Central memory CD8-positive, alpha-beta T cell (primary cell): Measurements from ENCODE around the gene MLLT10.

Source experiments
- ATAC-seq: fragments of 150-1000 bp; cut with Tn5 transposase; replicated peaks from 2 replicates; pipeline ENCODE4 v1.10.0; 2022; ENCODE audit warnings: mild to moderate bottlenecking, moderate FRiP score, moderate number of reproducible peaks; ENCODE audit not compliant: poor library complexity, severe bottlenecking; ENCODE audit errors: extremely low read depth
- DNase-seq, 2 donors: peaks; one replicate each; pipeline ENCODE4 v3.0.0; 2021; ENCODE audit warnings: low spot score in 2 of 2
- H3K27ac Mint-ChIP-seq: one replicate; pipeline ENCODE4 v1.8.0; 2022; ENCODE audit warnings: low read depth, mild to moderate bottlenecking, moderate library complexity, mixed read lengths
- H3K27me3 Mint-ChIP-seq: one replicate; pipeline ENCODE4 v1.8.0; 2022; ENCODE audit warnings: mixed read lengths
- H3K36me3 Mint-ChIP-seq: one replicate; pipeline ENCODE4 v1.8.0; 2022; ENCODE audit warnings: mild to moderate bottlenecking, moderate library complexity, mixed read lengths; ENCODE audit not compliant: insufficient read depth
- H3K4me1 Mint-ChIP-seq: one replicate; pipeline ENCODE4 v1.8.0; 2022; ENCODE audit warnings: mixed read lengths
- H3K4me3 Mint-ChIP-seq: one replicate; pipeline ENCODE4 v1.8.0; 2022; ENCODE audit warnings: mild to moderate bottlenecking, moderate library complexity, mixed read lengths
- H3K9me3 Mint-ChIP-seq: one replicate; pipeline ENCODE4 v1.8.0; 2022; ENCODE audit warnings: mixed read lengths

The MLLT10 gene

DNA sequence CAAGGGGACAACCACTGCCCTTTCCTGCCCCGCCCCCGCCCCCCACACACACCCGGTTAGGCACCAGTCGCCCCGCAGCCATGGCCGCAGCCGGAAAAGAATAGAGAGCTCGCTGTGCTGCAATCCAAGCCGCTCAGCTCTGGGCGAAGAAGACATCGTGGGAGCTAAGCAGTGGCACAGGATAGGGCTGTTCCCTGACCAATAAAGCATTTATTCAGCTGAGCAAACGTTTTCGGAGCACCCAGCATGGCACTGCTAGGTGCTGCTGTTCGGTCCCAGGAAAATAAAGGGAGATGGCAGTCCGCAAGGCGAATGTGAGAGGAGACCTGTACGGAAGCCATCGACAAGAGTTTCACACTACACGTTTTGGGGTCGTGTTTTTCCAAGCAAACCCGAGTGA, 26.9 kb upstream of the MLLT10 start:
- no peak for ATAC-seq
- no peaks in the 10 kb centered on the region for H3K4me1 Mint-ChIP-seq
- no peak overlapping the region for H3K27ac Mint-ChIP-seq
- H3K9me3 Mint-ChIP-seq: no peaks in the 10 kb centered on the region
- peaks cover 62% of the 10 kb centered on the region for H3K27me3 Mint-ChIP-seq
- H3K4me3 Mint-ChIP-seq: no peak overlapping the region
- no peak for DNase-seq
- H3K36me3 Mint-ChIP-seq: no peaks in the 10 kb centered on the region

DNA sequence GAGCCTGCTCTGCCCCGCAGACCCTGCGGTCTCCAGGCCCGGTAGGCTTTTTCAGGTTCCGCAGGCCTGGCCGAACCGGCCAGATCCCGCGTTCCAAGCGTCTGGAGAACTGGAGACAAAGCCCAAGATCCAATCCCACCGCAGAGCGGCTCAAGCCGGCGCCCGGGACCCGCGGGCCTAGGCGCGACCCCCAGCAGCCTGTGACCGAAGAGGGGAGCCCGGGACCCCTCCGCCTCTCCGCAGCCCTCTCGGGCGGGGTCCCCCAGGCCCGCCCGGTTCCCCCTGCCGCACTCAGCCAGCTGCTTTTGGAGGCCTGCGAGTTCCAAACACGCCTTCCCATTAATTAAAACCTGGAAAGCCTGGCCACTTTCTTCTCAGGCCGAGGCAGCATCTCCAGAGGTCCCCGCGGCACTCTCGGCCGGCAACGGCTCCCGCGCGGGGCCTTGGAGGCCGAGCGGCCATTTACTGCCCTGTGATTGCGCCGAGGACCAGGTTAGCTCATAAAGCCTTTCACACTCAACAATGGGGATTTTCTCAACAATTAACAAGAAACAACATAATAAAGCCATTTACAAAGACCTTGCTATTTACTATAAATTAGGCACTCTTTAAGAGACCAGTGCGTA, 25.2 kb upstream of the MLLT10 start:
- Mint-ChIP-seq H3K27ac (no peak overlapping the region), H3K36me3 (no peaks in the 10 kb centered on the region), H3K4me3 (no peak overlapping the region), H3K9me3 (no peaks in the 10 kb centered on the region), H3K27me3 (peaks cover 64% of the 10 kb centered on the region), H3K4me1 (no peaks in the 10 kb centered on the region)
- DNase-seq: no peak
- no peak for ATAC-seq

GRCh38 chr10:21509341-21510240, 24.4 kb upstream of the MLLT10 start:
- Mint-ChIP-seq H3K27me3 (peaks cover 67% of the 10 kb centered on the region), H3K27ac (no peak overlapping the region), H3K36me3 (no peaks in the 10 kb centered on the region), H3K4me1 (no peaks in the 10 kb centered on the region), H3K9me3 (no peaks in the 10 kb centered on the region), H3K4me3 (no peak overlapping the region)
- ATAC-seq (no peak), DNase-seq (no peak)

DNA sequence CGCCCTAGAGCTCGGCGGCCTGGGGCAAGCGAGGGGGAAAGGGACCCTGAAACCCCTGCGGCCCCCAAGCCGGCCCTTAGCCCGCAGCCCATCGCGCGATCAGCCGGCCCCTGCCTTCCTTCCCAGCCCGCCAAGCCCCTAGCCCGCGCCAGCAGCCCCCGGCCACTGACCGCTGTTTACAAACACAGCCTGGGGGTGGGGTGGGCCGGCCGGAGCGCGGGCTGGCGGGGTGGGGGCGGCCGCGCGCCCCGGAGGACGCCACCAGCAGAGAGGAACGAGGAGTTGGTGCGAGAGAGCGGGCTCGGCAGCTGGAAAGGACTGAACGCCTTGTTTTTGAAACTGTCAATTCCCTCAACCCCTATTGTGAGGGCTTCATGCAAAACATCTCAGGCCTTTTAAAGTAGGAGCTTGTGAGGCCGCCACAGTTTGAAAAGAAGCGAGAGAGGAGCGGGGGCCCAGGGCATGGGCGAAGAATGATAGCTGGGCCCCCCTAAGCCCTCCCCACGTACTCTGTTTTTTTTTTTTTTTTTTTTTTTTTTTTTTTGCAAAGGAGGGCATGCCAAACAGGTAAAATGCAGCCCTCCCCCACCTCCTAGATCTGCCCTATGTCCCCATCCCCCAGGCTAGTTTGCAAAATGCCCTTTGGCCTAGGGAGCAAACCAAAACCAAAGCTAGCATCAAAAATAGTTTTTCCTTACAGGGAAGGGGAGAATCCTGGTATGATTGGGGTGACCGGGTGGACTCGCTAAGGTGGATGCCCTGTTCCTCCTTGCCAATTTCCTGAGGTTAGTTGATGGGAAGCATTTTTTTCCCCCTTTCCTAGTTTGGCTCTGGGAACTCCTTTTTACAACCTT, 23.6 kb upstream of the MLLT10 start:
- Mint-ChIP-seq H3K4me1 (no peaks in the 10 kb centered on the region), H3K9me3 (no peaks in the 10 kb centered on the region), H3K27ac (no peak overlapping the region), H3K27me3 (peaks cover 76% of the 10 kb centered on the region), H3K36me3 (no peaks in the 10 kb centered on the region), H3K4me3 (no peak overlapping the region)
- DNase-seq (no peak), ATAC-seq (no peak)

DNA sequence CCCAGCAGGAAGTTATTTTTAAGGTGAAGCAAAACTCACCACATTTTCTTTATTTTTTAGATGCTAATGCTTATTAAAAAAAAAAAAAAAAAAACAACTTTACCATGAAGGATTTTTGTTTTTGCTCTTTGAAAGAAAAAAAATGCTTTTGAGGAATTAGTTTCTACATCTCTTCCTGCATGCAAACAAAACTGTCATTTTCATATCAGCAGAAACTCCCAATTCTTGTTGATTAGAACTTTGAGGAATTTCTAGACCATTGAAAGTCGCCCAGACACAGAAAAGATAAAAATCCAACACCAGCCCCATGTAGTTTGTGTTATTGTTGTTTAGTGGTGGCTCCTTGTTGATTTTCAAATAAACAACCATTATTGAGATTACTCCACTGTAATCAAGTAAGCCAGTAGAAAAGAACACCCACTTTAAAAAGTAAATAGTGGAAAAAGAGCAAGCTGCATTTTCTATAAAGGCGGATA, 22.9 kb upstream of the MLLT10 start:
- no peaks in the 10 kb centered on the region for H3K36me3 Mint-ChIP-seq
- no peak overlapping the region for H3K4me3 Mint-ChIP-seq
- H3K27me3 Mint-ChIP-seq: peaks cover 76% of the 10 kb centered on the region
- no peak for ATAC-seq
- no peak for DNase-seq
- peaks cover 5% of the 10 kb centered on the region for H3K4me1 Mint-ChIP-seq
- H3K27ac Mint-ChIP-seq: no peak overlapping the region
- no peaks in the 10 kb centered on the region for H3K9me3 Mint-ChIP-seq

DNA sequence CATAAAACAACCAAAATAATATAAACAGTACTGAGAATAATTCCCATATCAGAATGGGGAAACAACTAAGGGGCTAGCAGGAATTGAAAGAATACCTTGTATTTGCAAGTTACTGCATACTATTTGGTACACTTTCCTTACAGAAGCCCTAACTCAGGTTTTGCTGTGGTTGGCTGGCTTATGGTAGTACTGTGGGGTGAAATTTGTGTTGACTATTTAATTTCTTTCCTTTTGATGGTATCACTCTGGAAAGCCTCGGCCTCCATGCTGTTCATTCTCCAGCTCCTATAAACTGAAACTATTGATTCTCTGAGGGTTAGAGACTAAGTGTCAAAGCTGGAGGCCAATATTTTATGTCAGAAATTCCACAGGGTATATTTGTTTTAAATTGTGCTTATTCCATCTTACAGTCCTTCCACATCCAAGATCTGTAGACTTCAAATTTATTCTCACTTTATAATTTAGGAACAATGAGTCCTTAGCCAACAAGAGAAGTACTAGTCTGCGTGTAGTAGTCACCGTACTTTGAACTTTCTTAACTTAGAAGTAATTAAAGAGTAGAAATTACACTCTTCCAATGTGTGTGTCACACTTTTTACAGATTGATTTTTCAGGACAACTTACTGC, 22.0 kb upstream of the MLLT10 start:
- DNase-seq: no peak
- Mint-ChIP-seq H3K27me3 (peaks cover 70% of the 10 kb centered on the region), H3K27ac (no peak overlapping the region), H3K36me3 (peaks cover 1% of the 10 kb centered on the region), H3K4me1 (peaks cover 5% of the 10 kb centered on the region), H3K9me3 (no peaks in the 10 kb centered on the region), H3K4me3 (no peak overlapping the region)
- ATAC-seq: no peak

GRCh38 chr10:21512573-21513404, 21.2 kb upstream of the MLLT10 start:
- ATAC-seq (no peak), DNase-seq (no peak)
- Mint-ChIP-seq H3K4me1 (peaks cover 10% of the 10 kb centered on the region), H3K36me3 (peaks cover 4% of the 10 kb centered on the region), H3K27me3 (peaks cover 69% of the 10 kb centered on the region), H3K9me3 (no peaks in the 10 kb centered on the region), H3K4me3 (no peak overlapping the region), H3K27ac (no peak overlapping the region)

- no peak overlapping the region for H3K27ac Mint-ChIP-seq
- H3K4me3 Mint-ChIP-seq: no peak overlapping the region
- H3K4me1 Mint-ChIP-seq: peaks cover 16% of the 10 kb centered on the region
- peaks cover 10% of the 10 kb centered on the region for H3K36me3 Mint-ChIP-seq
- peaks cover 69% of the 10 kb centered on the region for H3K27me3 Mint-ChIP-seq
- ATAC-seq: no peak
- no peaks in the 10 kb centered on the region for H3K9me3 Mint-ChIP-seq
- no peak for DNase-seq
These were observed 20.6 kb upstream of the MLLT10 start for GRCh38 chr10:21513405-21513788.

GRCh38 chr10:21514129-21514817, 19.8 kb upstream of the MLLT10 start:
- no peak overlapping the region for H3K4me3 Mint-ChIP-seq
- H3K27ac Mint-ChIP-seq: no peak overlapping the region
- DNase-seq: no peak
- no peaks in the 10 kb centered on the region for H3K9me3 Mint-ChIP-seq
- H3K36me3 Mint-ChIP-seq: peaks cover 15% of the 10 kb centered on the region
- ATAC-seq: no peak
- H3K27me3 Mint-ChIP-seq: peaks cover 69% of the 10 kb centered on the region
- peaks cover 17% of the 10 kb centered on the region for H3K4me1 Mint-ChIP-seq

GRCh38 chr10:21514818-21515351, 19.1 kb upstream of the MLLT10 start:
- H3K27ac Mint-ChIP-seq: no peak overlapping the region
- H3K27me3 Mint-ChIP-seq: peaks cover 73% of the 10 kb centered on the region

More at GRCh38 chr10:21514818-21515351, 19.1 kb upstream of the MLLT10 start:
- Mint-ChIP-seq H3K36me3 (peaks cover 17% of the 10 kb centered on the region), H3K4me1 (peaks cover 18% of the 10 kb centered on the region), H3K4me3 (no peak overlapping the region), H3K9me3 (no peaks in the 10 kb centered on the region)
- ATAC-seq: no peak
- no peak for DNase-seq
